ENCODE measurements around the gene STRAP. TPM values are rescaled to one million over a fixed set of nuclear protein-coding genes. Genes with fewer than 3 reads are reported as not detected.

Gene STRAP
- total and polyA plus RNA-seq, 2 of the 13 experiments (the other 11 are each of a cell fraction or from before 2014, with no cell fraction given), result 66.9 to 118 TPM

DNA sequence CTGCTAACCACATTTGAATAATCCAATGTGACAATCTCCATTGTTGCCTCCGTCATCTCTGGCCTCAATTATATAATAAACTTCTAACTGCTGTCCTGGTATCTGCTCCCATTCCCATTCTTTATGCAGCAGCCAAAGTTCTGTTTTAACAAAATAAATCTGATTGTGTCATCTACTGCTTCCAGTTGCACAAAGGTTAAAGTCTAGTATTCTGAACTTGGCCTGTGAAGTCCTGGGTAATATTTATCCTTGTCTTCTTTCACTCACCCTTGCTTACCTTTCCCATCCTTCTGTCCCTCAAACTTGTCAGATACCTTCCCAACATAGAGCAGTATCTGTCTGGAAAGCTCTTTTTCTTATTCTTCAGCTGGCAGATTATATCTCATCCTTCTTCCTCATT lies 19.3 kb upstream of the STRAP start (continued):
- TF ChIP-seq ZNF280B (CRISPR knock-in tag; IDR thresholded peaks at IDR 0.05; ENCODE audit: borderline replicate concordance) (no peak), NCOR1 (IDR thresholded peaks at IDR 0.05; ENCODE audit: borderline replicate concordance, low read length) (peak; percentile 83), SOX13 (IDR thresholded peaks at IDR 0.05) (no peak), SOX13 (CRISPR knock-in tag; conservative IDR thresholded peaks at IDR 0.05 in 1 of 2, IDR thresholded peaks at IDR 0.05 in 1 of 2) (peak in 1 of 2 experiments; percentile 78; a peak in 2 of 4 replicates), ZNF24 (IDR thresholded peaks at IDR 0.05) (no peak), ZKSCAN5 (CRISPR knock-in tag; IDR thresholded peaks at IDR 0.05) (no peak), EP300 (IDR thresholded peaks at IDR 0.05; ENCODE audit: low read depth in 2 of 2, low read length in 2 of 2) (peak in 1 of 2 experiments; percentile 69; a peak in 2 of 4 replicates), EP300 (CRISPR knock-in tag; IDR thresholded peaks at IDR 0.05; ENCODE audit: borderline replicate concordance) (no peak), MTF2 (CRISPR knock-in tag; IDR thresholded peaks at IDR 0.05; ENCODE audit: borderline replicate concordance) (no peak), ZNF235 (CRISPR knock-in tag; IDR thresholded peaks at IDR 0.05; ENCODE audit: borderline replicate concordance) (no peak), PCBP1 (IDR thresholded peaks at IDR 0.05; ENCODE audit: borderline replicate concordance, low read depth, low read length) (no peak), NFIC (IDR thresholded peaks at IDR 0.05; ENCODE audit: low read length) (no peak), THYN1 (CRISPR knock-in tag; IDR thresholded peaks at IDR 0.05; ENCODE audit: borderline replicate concordance, low read depth) (no peak), XRCC5 (optimal IDR thresholded peaks at IDR 0.05; ENCODE audit: low read length) (no peak)
- TF ChIP-seq, protein P1, sequence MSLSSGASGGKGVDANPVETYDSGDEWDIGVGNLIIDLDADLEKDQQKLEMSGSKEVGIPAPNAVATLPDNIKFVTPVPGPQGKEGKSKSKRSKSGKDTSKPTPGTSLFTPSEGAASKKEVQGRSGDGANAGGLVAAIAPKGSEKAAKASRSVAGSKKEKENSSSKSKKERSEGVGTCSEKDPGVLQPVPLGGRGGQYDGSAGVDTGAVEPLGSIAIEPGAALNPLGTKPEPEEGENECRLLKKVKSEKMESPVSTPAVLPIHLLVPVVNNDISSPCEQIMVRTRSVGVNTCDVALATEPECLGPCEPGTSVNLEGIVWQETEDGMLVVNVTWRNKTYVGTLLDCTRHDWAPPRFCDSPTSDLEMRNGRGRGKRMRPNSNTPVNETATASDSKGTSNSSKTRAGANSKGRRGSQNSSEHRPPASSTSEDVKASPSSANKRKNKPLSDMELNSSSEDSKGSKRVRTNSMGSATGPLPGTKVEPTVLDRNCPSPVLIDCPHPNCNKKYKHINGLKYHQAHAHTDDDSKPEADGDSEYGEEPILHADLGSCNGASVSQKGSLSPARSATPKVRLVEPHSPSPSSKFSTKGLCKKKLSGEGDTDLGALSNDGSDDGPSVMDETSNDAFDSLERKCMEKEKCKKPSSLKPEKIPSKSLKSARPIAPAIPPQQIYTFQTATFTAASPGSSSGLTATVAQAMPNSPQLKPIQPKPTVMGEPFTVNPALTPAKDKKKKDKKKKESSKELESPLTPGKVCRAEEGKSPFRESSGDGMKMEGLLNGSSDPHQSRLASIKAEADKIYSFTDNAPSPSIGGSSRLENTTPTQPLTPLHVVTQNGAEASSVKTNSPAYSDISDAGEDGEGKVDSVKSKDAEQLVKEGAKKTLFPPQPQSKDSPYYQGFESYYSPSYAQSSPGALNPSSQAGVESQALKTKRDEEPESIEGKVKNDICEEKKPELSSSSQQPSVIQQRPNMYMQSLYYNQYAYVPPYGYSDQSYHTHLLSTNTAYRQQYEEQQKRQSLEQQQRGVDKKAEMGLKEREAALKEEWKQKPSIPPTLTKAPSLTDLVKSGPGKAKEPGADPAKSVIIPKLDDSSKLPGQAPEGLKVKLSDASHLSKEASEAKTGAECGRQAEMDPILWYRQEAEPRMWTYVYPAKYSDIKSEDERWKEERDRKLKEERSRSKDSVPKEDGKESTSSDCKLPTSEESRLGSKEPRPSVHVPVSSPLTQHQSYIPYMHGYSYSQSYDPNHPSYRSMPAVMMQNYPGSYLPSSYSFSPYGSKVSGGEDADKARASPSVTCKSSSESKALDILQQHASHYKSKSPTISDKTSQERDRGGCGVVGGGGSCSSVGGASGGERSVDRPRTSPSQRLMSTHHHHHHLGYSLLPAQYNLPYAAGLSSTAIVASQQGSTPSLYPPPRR (CRISPR knock-in tag; IDR thresholded peaks at IDR 0.05; ENCODE audit: borderline replicate concordance), result no peak
- TF ChIP-seq, protein P2, sequence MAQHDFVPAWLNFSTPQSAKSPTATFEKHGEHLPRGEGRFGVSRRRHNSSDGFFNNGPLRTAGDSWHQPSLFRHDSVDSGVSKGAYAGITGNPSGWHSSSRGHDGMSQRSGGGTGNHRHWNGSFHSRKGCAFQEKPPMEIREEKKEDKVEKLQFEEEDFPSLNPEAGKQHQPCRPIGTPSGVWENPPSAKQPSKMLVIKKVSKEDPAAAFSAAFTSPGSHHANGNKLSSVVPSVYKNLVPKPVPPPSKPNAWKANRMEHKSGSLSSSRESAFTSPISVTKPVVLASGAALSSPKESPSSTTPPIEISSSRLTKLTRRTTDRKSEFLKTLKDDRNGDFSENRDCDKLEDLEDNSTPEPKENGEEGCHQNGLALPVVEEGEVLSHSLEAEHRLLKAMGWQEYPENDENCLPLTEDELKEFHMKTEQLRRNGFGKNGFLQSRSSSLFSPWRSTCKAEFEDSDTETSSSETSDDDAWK (CRISPR knock-in tag; IDR thresholded peaks at IDR 0.05), result no peak
- TF ChIP-seq, protein P3, sequence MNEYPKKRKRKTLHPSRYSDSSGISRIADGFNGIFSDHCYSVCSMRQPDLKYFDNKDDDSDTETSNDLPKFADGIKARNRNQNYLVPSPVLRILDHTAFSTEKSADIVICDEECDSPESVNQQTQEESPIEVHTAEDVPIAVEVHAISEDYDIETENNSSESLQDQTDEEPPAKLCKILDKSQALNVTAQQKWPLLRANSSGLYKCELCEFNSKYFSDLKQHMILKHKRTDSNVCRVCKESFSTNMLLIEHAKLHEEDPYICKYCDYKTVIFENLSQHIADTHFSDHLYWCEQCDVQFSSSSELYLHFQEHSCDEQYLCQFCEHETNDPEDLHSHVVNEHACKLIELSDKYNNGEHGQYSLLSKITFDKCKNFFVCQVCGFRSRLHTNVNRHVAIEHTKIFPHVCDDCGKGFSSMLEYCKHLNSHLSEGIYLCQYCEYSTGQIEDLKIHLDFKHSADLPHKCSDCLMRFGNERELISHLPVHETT (CRISPR knock-in tag; conservative IDR thresholded peaks at IDR 0.05), result no peak
- TF ChIP-seq, protein P4, sequence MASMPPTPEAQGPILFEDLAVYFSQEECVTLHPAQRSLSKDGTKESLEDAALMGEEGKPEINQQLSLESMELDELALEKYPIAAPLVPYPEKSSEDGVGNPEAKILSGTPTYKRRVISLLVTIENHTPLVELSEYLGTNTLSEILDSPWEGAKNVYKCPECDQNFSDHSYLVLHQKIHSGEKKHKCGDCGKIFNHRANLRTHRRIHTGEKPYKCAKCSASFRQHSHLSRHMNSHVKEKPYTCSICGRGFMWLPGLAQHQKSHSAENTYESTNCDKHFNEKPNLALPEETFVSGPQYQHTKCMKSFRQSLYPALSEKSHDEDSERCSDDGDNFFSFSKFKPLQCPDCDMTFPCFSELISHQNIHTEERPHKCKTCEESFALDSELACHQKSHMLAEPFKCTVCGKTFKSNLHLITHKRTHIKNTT (CRISPR knock-in tag; IDR thresholded peaks at IDR 0.05), result no peak
- TF ChIP-seq, protein P5, sequence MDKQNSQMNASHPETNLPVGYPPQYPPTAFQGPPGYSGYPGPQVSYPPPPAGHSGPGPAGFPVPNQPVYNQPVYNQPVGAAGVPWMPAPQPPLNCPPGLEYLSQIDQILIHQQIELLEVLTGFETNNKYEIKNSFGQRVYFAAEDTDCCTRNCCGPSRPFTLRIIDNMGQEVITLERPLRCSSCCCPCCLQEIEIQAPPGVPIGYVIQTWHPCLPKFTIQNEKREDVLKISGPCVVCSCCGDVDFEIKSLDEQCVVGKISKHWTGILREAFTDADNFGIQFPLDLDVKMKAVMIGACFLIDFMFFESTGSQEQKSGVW (CRISPR knock-in tag; IDR thresholded peaks at IDR 0.05; ENCODE audit: borderline replicate concordance), result no peak

All from HepG2 (cell line).